Mesenchymal stem cell (in vitro differentiated cells and primary cell): Measurements from ENCODE around the gene SCAPER.
A peak's percentile ranks its signal among the peaks of the same experiment; 100 is the strongest.
"Not testable (repeated sequence)": the region's sequence is repeated elsewhere in the genome, so short reads cannot be mapped to it uniquely, and the experiment has no call there.

Experiments used
- DNase-seq: peaks from one replicate; pipeline ENCODE4 v3.0.0-alpha.2; 2013
- H2AFZ ChIP-seq: one replicate; pipeline ENCODE4 v1.6.1; 2013; ENCODE audit warnings: low read depth, mild to moderate bottlenecking, control low read depth, inconsistent platforms, low read length, moderate library complexity
- H2AK5ac ChIP-seq: 2 replicates; pipeline ENCODE4 v1.6.1; 2013; ENCODE audit warnings: low read length, moderate library complexity, mild to moderate bottlenecking, inconsistent platforms; ENCODE audit not compliant: severe bottlenecking
- H2BK120ac ChIP-seq: one replicate; pipeline ENCODE4 v1.6.1; 2013; ENCODE audit warnings: low read depth, mild to moderate bottlenecking, inconsistent platforms, low read length, moderate library complexity
- H2BK12ac ChIP-seq, 2 experiments: one replicate each; pipeline ENCODE4 v1.6.1; 2013; ENCODE audit warnings: inconsistent platforms in 2 of 2, low read length in 2 of 2, mild to moderate bottlenecking in 2 of 2, moderate library complexity in 2 of 2, control low read depth in 1 of 2
- H2BK15ac ChIP-seq: one replicate; pipeline ENCODE4 v1.6.1; 2013; ENCODE audit warnings: mild to moderate bottlenecking, low read depth, inconsistent platforms; ENCODE audit not compliant: poor library complexity, severe bottlenecking
- H2BK5ac ChIP-seq: 2 replicates; pipeline ENCODE4 v1.6.1; 2013; ENCODE audit warnings: low read depth, mild to moderate bottlenecking, low read length, control low read depth, inconsistent platforms; ENCODE audit not compliant: poor library complexity, severe bottlenecking
- H3K14ac ChIP-seq, 2 experiments: one replicate each; pipeline ENCODE4 v1.6.1; 2013; ENCODE audit warnings: inconsistent platforms in 2 of 2, low read length in 2 of 2, control low read depth in 1 of 2, mild to moderate bottlenecking in 1 of 2, moderate library complexity in 1 of 2
- H3K18ac ChIP-seq, 2 experiments: one replicate each; pipeline ENCODE4 v1.6.1; 2013; ENCODE audit warnings: inconsistent platforms in 2 of 2, low read length in 2 of 2, control low read depth in 1 of 2, low read depth in 1 of 2, mild to moderate bottlenecking in 1 of 2
- H3K23ac ChIP-seq, 2 experiments: one replicate each; pipeline ENCODE4 v1.6.1; 2013; ENCODE audit warnings: inconsistent platforms in 2 of 2, low read length in 2 of 2, mild to moderate bottlenecking in 2 of 2, moderate library complexity in 2 of 2, control low read depth in 1 of 2
- H3K27ac ChIP-seq: 2 replicates; pipeline ENCODE4 v1.5.1; 2013; ENCODE audit warnings: mild to moderate bottlenecking, moderate library complexity, low read length, control low read depth, inconsistent platforms; ENCODE audit not compliant: poor library complexity, severe bottlenecking
- H3K27me3 ChIP-seq, 2 experiments: 2 replicates each; pipeline versions ENCODE4 v1.6.1 to v1.7.0; 2013; ENCODE audit warnings: low read length in 2 of 2, mild to moderate bottlenecking in 2 of 2, moderate library complexity in 2 of 2, control low read depth in 1 of 2, inconsistent platforms in 1 of 2; ENCODE audit not compliant: control insufficient read depth in 1 of 2, insufficient read depth in 1 of 2
- H3K36me3 ChIP-seq, 2 experiments: 2 replicates each; pipeline versions ENCODE4 v1.6.1 to v1.7.0; 2013; ENCODE audit warnings: low read length in 2 of 2, control low read depth in 1 of 2, inconsistent platforms in 1 of 2, low read depth in 1 of 2, mild to moderate bottlenecking in 1 of 2; ENCODE audit not compliant: insufficient read depth in 2 of 2, control insufficient read depth in 1 of 2
- H3K4ac ChIP-seq, 2 experiments: one replicate each; pipeline ENCODE4 v1.6.1; 2013; ENCODE audit warnings: inconsistent platforms in 2 of 2, low read length in 2 of 2, mild to moderate bottlenecking in 2 of 2, moderate library complexity in 2 of 2, control low read depth in 1 of 2, low read depth in 1 of 2
- H3K4me1 ChIP-seq: 2 replicates; pipeline ENCODE4 v1.6.1; 2013; ENCODE audit warnings: low read depth, low read length, control low read depth; ENCODE audit not compliant: control insufficient read depth, insufficient read depth
- H3K4me2 ChIP-seq: 2 replicates; pipeline ENCODE4 v1.6.1; 2013; ENCODE audit warnings: low read length, mild to moderate bottlenecking, inconsistent platforms; ENCODE audit not compliant: poor library complexity, severe bottlenecking
- H3K4me3 ChIP-seq, 2 experiments: 2 replicates each; pipeline versions ENCODE4 v1.5.1 to v1.7.0; 2013; ENCODE audit warnings: low read length in 2 of 2, mild to moderate bottlenecking in 2 of 2, control low read depth in 1 of 2, low read depth in 1 of 2; ENCODE audit not compliant: insufficient read depth in 1 of 2
- H3K79me1 ChIP-seq: replicated peaks from 2 replicates; pipeline ENCODE4 v1.6.1; 2013; ENCODE audit warnings: mild to moderate bottlenecking, control low read depth, low read length, inconsistent platforms; ENCODE audit not compliant: poor library complexity, severe bottlenecking
- H3K9ac ChIP-seq: 2 replicates; pipeline ENCODE4 v1.7.0; 2013; ENCODE audit warnings: mild to moderate bottlenecking, low read length, moderate library complexity
- H3K9me3 ChIP-seq: 2 replicates; pipeline ENCODE4 v1.7.0; 2013; ENCODE audit warnings: mild to moderate bottlenecking, low read length; ENCODE audit not compliant: control insufficient read depth
- H4K8ac ChIP-seq: one replicate; pipeline ENCODE4 v1.6.1; 2013; ENCODE audit warnings: inconsistent platforms, mild to moderate bottlenecking, low read length, moderate library complexity
- H4K91ac ChIP-seq: one replicate; pipeline ENCODE4 v1.6.1; 2013; ENCODE audit warnings: mild to moderate bottlenecking, low read length, inconsistent platforms
- WGBS: methylation state at CpG from one replicate; pipeline ENCODE4 v1.1.7; 2013; ENCODE audit warnings: mixed read lengths; 5-methylcytosine and 5-hydroxymethylcytosine counted together

Gene SCAPER

DNA sequence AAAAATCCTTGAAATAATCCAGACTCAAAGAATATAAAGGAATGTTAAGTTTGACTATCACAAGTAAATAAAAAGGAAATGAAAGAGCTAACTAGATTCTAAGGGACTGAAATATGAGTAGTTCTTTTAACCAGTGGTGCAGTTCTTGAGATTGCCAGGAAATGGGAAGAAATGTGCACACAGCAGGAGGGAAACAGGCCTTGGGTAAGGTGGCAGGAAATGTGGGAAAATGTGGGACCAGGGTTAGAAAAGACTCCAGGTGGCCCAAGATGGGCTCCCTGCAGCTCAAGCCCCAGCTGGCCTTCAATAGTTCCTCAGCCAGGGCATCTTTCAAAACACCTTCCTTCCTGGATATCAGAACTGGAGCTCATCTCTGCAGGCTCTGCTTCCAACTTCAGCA lies 387.2 kb downstream of the SCAPER start:
- H3K14ac ChIP-seq: peak overlapping the region in 1 of 2 experiments; percentile 60
- H3K4me2 ChIP-seq: no peak overlapping the region
- H4K91ac ChIP-seq: no peak overlapping the region
- no peak overlapping the region for H3K4ac ChIP-seq
- peaks cover 2% of the 10 kb centered on the region for H3K4me1 ChIP-seq
- no peak overlapping the region for H2AFZ ChIP-seq
- H2BK12ac ChIP-seq: no peak overlapping the region
- H3K4me3 ChIP-seq: no peak overlapping the region
- H3K27me3 ChIP-seq: no peaks in the 10 kb centered on the region
- no peak overlapping the region for H4K8ac ChIP-seq
- no peak overlapping the region for H2BK120ac ChIP-seq
- no peak overlapping the region for H2BK5ac ChIP-seq
- no peaks in the 10 kb centered on the region for H3K36me3 ChIP-seq
- no peak overlapping the region for H2AK5ac ChIP-seq
- H3K27ac ChIP-seq: no peak overlapping the region
- no peak overlapping the region for H3K23ac ChIP-seq
- H3K79me1 ChIP-seq: no peaks in the 10 kb centered on the region
- no peaks in the 10 kb centered on the region for H3K9me3 ChIP-seq
- no peak overlapping the region for H2BK15ac ChIP-seq
- no peak overlapping the region for H3K18ac ChIP-seq
- H3K9ac ChIP-seq: no peak overlapping the region
- no peak for DNase-seq

DNA sequence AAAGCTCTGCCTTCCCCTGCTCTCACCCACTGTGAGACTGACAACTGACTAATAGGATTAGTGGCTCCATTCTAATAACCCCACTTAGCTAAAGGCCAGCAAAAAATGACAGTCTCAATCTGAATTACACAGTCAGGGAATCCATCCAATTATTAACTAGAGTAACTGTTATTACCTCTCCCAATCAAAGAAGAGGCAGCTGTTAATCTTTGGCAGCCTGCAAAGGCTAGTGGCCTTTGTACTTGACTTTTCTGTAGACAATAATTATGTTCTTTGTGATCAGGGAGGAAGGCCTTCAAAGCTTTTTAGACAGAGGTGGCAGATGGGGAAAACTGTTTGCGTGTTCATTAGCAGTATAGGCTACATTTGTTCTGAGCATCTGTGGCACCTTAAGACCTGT lies 390.9 kb downstream of the SCAPER start:
- H3K27ac ChIP-seq: no peak overlapping the region
- H2BK15ac ChIP-seq: no peak overlapping the region
- no peak overlapping the region for H2BK12ac ChIP-seq
- no peak overlapping the region for H3K4ac ChIP-seq
- DNase-seq: no peak
- H2AK5ac ChIP-seq: no peak overlapping the region
- H4K91ac ChIP-seq: no peak overlapping the region
- H3K9me3 ChIP-seq: no peaks in the 10 kb centered on the region
- no peak overlapping the region for H3K4me3 ChIP-seq
- no peak overlapping the region for H3K14ac ChIP-seq
- H3K4me1 ChIP-seq: peaks cover 2% of the 10 kb centered on the region
- no peaks in the 10 kb centered on the region for H3K27me3 ChIP-seq
- H3K18ac ChIP-seq: no peak overlapping the region
- no peak overlapping the region for H3K4me2 ChIP-seq
- H2AFZ ChIP-seq: no peak overlapping the region
- H2BK5ac ChIP-seq: no peak overlapping the region
- H3K36me3 ChIP-seq: no peaks in the 10 kb centered on the region
- no peak overlapping the region for H3K23ac ChIP-seq
- no peak overlapping the region for H2BK120ac ChIP-seq
- H3K79me1 ChIP-seq: no peaks in the 10 kb centered on the region
- H4K8ac ChIP-seq: no peak overlapping the region
- no peak overlapping the region for H3K9ac ChIP-seq
- WGBS: 89% methylated on average over 1 of the region's 1 CpG

DNA sequence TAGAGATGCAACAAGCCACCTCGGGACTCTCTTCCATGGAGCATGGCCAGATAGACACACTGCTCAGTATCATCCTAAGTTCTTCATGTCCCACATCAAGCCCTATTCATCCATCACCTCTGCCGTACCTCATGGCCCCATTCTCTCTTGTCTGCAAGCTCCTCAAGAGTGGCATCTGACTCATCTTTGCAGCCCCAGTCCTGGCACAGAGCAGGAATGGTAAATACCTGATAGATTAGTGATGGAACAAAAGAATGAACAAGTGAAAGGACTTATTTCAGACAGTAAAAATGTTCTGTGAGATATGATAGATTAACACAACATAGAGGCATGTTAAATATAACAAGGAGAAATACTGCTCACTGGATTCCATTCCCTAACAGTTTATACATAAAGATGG lies 392.2 kb downstream of the SCAPER start:
- Histone ChIP-seq H2BK12ac (no peak overlapping the region), H3K18ac (no peak overlapping the region), H3K14ac (no peak overlapping the region), H4K91ac (no peak overlapping the region), H2BK5ac (no peak overlapping the region), H4K8ac (no peak overlapping the region), H3K9me3 (no peaks in the 10 kb centered on the region), H2AK5ac (no peak overlapping the region), H3K4me1 (peaks cover under 1% of the 10 kb centered on the region), H3K4ac (no peak overlapping the region), H3K79me1 (no peaks in the 10 kb centered on the region), H3K27me3 (no peaks in the 10 kb centered on the region), H3K23ac (no peak overlapping the region), H3K4me3 (no peak overlapping the region), H2BK120ac (no peak overlapping the region), H3K27ac (no peak overlapping the region), H3K4me2 (no peak overlapping the region), H3K36me3 (no peaks in the 10 kb centered on the region), H2BK15ac (no peak overlapping the region), H3K9ac (no peak overlapping the region), H2AFZ (no peak overlapping the region)
- DNase-seq: no peak
- 100% methylated on average over 1 of the region's 2 CpGs for WGBS

DNA sequence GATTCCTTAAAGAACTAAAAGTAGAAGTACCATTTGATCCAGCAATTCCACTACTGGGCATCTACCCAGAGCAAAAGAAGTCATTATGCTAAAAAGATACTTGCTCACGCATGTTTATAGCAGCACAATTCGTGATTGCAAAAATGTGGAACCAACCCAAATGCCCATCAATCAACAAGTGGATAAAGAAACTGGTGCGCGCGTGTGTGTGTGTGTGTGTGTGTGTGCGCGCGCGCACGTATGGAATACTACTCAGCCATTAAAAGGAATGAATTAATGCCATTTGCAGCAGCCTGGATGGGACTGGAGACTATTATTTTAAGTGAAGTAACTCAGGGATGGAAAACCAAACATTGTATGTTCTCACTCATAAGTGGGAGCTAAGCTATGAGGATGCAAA lies 394.5 kb downstream of the SCAPER start:
- H3K4me3 ChIP-seq, H3K4ac ChIP-seq, H3K9ac ChIP-seq, H3K4me1 ChIP-seq, H2BK5ac ChIP-seq, H3K18ac ChIP-seq, H2AFZ ChIP-seq, H3K23ac ChIP-seq, H3K79me1 ChIP-seq, H3K9me3 ChIP-seq, H2BK15ac ChIP-seq, H2AK5ac ChIP-seq, DNase-seq, H2BK120ac ChIP-seq, H4K8ac ChIP-seq, H3K36me3 ChIP-seq, H3K4me2 ChIP-seq, H3K14ac ChIP-seq, H2BK12ac ChIP-seq, H4K91ac ChIP-seq, H3K27me3 ChIP-seq, H3K27ac ChIP-seq: not testable (repeated sequence)
- WGBS: 98% methylated on average over 10 of the region's 10 CpGs
